Measurements from ENCODE around the gene SPSB1.

DNA sequence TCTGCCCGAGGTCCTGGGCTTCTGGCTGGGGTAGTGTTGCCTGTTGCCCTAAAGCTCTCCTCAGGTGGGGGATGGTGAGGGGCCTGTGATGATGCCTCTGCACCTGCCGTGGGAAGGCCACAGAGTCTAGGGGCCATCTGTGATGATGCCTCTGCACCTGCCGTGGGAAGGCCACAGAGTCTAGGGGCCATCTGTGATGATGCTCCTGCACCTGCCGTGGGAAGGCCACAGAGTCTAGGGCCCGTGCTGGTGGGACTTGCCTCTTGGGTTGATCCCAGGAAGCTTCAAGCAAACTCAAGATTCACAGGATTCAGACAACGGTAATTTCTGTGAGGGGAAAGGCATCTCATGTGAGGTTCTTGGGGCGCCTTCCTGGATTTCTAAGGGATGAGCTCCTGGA is 17.3 kb downstream of the SPSB1 start:
- TF ChIP-seq, protein P1, sequence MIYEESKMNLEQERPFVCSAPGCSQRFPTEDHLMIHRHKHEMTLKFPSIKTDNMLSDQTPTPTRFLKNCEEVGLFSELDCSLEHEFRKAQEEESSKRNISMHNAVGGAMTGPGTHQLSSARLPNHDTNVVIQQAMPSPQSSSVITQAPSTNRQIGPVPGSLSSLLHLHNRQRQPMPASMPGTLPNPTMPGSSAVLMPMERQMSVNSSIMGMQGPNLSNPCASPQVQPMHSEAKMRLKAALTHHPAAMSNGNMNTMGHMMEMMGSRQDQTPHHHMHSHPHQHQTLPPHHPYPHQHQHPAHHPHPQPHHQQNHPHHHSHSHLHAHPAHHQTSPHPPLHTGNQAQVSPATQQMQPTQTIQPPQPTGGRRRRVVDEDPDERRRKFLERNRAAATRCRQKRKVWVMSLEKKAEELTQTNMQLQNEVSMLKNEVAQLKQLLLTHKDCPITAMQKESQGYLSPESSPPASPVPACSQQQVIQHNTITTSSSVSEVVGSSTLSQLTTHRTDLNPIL (CRISPR knock-in tag; IDR thresholded peaks at IDR 0.05; ENCODE audit: low read depth) = no peak
- TF ChIP-seq, protein P2, sequence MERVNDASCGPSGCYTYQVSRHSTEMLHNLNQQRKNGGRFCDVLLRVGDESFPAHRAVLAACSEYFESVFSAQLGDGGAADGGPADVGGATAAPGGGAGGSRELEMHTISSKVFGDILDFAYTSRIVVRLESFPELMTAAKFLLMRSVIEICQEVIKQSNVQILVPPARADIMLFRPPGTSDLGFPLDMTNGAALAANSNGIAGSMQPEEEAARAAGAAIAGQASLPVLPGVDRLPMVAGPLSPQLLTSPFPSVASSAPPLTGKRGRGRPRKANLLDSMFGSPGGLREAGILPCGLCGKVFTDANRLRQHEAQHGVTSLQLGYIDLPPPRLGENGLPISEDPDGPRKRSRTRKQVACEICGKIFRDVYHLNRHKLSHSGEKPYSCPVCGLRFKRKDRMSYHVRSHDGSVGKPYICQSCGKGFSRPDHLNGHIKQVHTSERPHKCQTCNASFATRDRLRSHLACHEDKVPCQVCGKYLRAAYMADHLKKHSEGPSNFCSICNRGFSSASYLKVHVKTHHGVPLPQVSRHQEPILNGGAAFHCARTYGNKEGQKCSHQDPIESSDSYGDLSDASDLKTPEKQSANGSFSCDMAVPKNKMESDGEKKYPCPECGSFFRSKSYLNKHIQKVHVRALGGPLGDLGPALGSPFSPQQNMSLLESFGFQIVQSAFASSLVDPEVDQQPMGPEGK (CRISPR knock-in tag; IDR thresholded peaks at IDR 0.05; ENCODE audit: borderline replicate concordance) = no peak
- TF ChIP-seq ZFP30 (CRISPR knock-in tag; IDR thresholded peaks at IDR 0.05) (no peak), RARB (CRISPR knock-in tag; IDR thresholded peaks at IDR 0.05) (no peak), ZFP3 (CRISPR knock-in tag; IDR thresholded peaks at IDR 0.05) (no peak), ZNF8 (CRISPR knock-in tag; IDR thresholded peaks at IDR 0.05) (no peak), GLIS3 (CRISPR knock-in tag; IDR thresholded peaks at IDR 0.05) (no peak), ARNTL (CRISPR knock-in tag; IDR thresholded peaks at IDR 0.05; ENCODE audit: borderline replicate concordance, low read depth) (no peak), OSR1 (CRISPR knock-in tag; IDR thresholded peaks at IDR 0.05) (no peak), TCF4 (CRISPR knock-in tag; IDR thresholded peaks at IDR 0.05; ENCODE audit: borderline replicate concordance) (no peak)
- TF ChIP-seq, protein P3, sequence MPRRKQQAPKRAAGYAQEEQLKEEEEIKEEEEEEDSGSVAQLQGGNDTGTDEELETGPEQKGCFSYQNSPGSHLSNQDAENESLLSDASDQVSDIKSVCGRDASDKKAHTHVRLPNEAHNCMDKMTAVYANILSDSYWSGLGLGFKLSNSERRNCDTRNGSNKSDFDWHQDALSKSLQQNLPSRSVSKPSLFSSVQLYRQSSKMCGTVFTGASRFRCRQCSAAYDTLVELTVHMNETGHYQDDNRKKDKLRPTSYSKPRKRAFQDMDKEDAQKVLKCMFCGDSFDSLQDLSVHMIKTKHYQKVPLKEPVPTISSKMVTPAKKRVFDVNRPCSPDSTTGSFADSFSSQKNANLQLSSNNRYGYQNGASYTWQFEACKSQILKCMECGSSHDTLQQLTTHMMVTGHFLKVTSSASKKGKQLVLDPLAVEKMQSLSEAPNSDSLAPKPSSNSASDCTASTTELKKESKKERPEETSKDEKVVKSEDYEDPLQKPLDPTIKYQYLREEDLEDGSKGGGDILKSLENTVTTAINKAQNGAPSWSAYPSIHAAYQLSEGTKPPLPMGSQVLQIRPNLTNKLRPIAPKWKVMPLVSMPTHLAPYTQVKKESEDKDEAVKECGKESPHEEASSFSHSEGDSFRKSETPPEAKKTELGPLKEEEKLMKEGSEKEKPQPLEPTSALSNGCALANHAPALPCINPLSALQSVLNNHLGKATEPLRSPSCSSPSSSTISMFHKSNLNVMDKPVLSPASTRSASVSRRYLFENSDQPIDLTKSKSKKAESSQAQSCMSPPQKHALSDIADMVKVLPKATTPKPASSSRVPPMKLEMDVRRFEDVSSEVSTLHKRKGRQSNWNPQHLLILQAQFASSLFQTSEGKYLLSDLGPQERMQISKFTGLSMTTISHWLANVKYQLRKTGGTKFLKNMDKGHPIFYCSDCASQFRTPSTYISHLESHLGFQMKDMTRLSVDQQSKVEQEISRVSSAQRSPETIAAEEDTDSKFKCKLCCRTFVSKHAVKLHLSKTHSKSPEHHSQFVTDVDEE (CRISPR knock-in tag; IDR thresholded peaks at IDR 0.05) = no peak
- TF ChIP-seq, protein P4, sequence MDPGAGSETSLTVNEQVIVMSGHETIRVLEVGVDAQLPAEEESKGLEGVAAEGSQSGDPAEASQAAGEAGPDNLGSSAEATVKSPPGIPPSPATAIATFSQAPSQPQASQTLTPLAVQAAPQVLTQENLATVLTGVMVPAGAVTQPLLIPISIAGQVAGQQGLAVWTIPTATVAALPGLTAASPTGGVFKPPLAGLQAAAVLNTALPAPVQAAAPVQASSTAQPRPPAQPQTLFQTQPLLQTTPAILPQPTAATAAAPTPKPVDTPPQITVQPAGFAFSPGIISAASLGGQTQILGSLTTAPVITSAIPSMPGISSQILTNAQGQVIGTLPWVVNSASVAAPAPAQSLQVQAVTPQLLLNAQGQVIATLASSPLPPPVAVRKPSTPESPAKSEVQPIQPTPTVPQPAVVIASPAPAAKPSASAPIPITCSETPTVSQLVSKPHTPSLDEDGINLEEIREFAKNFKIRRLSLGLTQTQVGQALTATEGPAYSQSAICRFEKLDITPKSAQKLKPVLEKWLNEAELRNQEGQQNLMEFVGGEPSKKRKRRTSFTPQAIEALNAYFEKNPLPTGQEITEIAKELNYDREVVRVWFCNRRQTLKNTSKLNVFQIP (CRISPR knock-in tag; IDR thresholded peaks at IDR 0.05; ENCODE audit: borderline replicate concordance, low read depth) = no peak
- TF ChIP-seq, protein P5, sequence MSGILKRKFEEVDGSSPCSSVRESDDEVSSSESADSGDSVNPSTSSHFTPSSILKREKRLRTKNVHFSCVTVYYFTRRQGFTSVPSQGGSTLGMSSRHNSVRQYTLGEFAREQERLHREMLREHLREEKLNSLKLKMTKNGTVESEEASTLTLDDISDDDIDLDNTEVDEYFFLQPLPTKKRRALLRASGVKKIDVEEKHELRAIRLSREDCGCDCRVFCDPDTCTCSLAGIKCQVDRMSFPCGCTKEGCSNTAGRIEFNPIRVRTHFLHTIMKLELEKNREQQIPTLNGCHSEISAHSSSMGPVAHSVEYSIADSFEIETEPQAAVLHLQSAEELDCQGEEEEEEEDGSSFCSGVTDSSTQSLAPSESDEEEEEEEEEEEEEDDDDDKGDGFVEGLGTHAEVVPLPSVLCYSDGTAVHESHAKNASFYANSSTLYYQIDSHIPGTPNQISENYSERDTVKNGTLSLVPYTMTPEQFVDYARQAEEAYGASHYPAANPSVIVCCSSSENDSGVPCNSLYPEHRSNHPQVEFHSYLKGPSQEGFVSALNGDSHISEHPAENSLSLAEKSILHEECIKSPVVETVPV (CRISPR knock-in tag; IDR thresholded peaks at IDR 0.05) = no peak
